Stimulated activated CD8-positive, alpha-beta memory T cell treated with anti-CD3 and anti-CD28 coated beads, Interleukin-15, amount 100 ng/mL, for 1 hour (primary cell): ENCODE data around the gene ARV1.

ENCODE experiments used
- DNase-seq: peaks from one replicate; pipeline ENCODE4 v3.0.0-alpha.2; 2020; ENCODE audit warnings: low read depth

ARV1 gene

GRCh38 chr1:230978491-230979388, at the start of gene ARV1, which contains the start of gene TTC13:
TSS of gene ARV1 (plus strand) at chr1:230979094. CDS start at chr1:230979106, 12 bp downstream.
TSS of gene TTC13 (minus strand) at chr1:230978861. CDS start at chr1:230978830, 31 bp downstream.
- peak; percentile 91 for DNase-seq

GRCh38 chr1:230930986-230931385, 47.9 kb upstream of the ARV1 start:
- no peak for DNase-seq

- DNase-seq = no peak
Observed at GRCh38 chr1:230935852-230936251, 43.0 kb upstream of the ARV1 start.

GRCh38 chr1:230936475-230936874, 42.4 kb upstream of the ARV1 start:
- no peak for DNase-seq

- no peak for DNase-seq
Observed at GRCh38 chr1:230937371-230937770, 41.5 kb upstream of the ARV1 start.

- DNase-seq = no peak
Observed at GRCh38 chr1:230938924-230939368, 39.9 kb upstream of the ARV1 start.

GRCh38 chr1:230939806-230940489, 38.9 kb upstream of the ARV1 start:
- DNase-seq = no peak

- DNase-seq = no peak
Observed at GRCh38 chr1:230940848-230941247, 38.0 kb upstream of the ARV1 start.

GRCh38 chr1:230943048-230943593, 35.8 kb upstream of the ARV1 start:
- DNase-seq = no peak

GRCh38 chr1:230948301-230948700, 30.6 kb upstream of the ARV1 start:
- DNase-seq = no peak

GRCh38 chr1:230948903-230949302, 30.0 kb upstream of the ARV1 start:
- no peak for DNase-seq

GRCh38 chr1:230950404-230950803, 28.5 kb upstream of the ARV1 start:
- no peak for DNase-seq

- DNase-seq = no peak
Observed at GRCh38 chr1:230957580-230957989, 21.3 kb upstream of the ARV1 start.

GRCh38 chr1:230958370-230958769, 20.5 kb upstream of the ARV1 start:
- no peak for DNase-seq

- DNase-seq = no peak
Observed at GRCh38 chr1:230964896-230965295, 14.0 kb upstream of the ARV1 start.

GRCh38 chr1:230965535-230965934, 13.4 kb upstream of the ARV1 start:
- no peak for DNase-seq

- DNase-seq = no peak
Observed at GRCh38 chr1:230966358-230966873, 12.5 kb upstream of the ARV1 start.

GRCh38 chr1:230970432-230970831, 8.5 kb upstream of the ARV1 start:
- DNase-seq = no peak

- no peak for DNase-seq
Observed at GRCh38 chr1:230971771-230972170, 7.1 kb upstream of the ARV1 start.

- DNase-seq = peak; percentile 28
Observed at GRCh38 chr1:230972855-230973271, 6.0 kb upstream of the ARV1 start.

- no peak for DNase-seq
Observed at GRCh38 chr1:230975636-230976035, 3.3 kb upstream of the ARV1 start.

- no peak for DNase-seq
Observed at GRCh38 chr1:230976360-230976759, 2.5 kb upstream of the ARV1 start.
